Cortex of kidney (tissue), 1 donor: ENCODE measurements around the gene CFAP74.

Experiments used
- DNase-seq: peaks from one replicate; lab custom pipeline; 2025; lab: John Stamatoyannopoulos, UW

CFAP74 gene, protein sequence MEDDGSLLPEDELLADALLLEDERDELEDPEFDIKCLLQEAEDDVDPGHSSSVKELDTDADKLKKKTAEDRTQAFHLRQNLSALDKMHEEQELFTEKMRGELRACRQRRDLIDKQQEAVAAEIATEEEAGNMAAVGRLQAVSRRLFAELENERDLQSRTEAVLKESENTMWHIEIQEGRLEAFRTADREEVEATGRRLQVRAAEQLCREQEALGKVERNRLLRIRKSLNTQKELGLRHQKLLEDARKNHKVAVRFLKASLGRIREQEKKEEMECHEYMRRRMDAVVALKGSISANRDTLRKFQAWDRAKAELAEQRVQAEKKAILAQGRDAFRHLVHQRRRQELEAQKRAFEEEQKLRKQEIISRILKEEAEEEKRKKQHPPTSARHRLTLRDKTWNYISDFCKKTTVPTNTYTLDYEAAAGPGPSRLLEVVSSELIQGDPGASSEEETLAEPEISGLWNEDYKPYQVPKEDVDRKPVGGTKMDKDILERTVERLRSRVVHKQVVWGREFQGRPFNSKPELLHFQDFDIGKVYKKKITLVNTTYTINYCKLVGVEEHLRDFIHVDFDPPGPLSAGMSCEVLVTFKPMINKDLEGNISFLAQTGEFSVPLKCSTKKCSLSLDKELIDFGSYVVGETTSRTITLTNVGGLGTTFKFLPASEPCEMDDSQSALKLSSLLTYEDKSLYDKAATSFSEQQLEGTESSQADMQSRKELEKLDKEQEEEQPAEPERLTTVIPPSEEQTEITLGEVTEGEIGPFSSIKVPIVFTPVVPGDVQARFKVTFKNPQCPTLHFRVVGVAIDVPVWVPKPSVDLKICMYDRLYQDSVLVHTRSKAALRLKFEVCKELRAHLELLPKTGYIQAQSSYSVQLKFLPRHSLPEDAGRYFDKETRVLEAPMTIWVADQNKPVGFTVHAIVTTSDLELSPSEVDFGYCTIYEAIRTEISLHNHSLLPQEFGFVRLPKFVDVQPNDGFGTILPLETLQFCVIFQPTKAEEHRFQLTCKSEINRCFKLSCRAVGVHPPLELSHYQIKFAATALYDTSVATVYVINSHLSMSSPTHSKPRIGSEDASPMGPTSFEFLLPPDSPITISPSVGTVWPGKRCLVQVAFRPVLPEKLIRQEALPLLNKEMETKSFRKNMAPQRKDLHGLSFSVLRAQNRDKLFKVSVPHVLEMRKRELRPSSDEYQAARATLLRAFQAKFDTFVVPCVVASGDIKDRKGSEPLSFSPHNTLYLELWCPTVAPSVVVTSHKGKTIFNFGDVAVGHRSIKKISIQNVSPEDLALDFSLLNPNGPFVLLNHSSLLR (N-terminal part only)

DNA sequence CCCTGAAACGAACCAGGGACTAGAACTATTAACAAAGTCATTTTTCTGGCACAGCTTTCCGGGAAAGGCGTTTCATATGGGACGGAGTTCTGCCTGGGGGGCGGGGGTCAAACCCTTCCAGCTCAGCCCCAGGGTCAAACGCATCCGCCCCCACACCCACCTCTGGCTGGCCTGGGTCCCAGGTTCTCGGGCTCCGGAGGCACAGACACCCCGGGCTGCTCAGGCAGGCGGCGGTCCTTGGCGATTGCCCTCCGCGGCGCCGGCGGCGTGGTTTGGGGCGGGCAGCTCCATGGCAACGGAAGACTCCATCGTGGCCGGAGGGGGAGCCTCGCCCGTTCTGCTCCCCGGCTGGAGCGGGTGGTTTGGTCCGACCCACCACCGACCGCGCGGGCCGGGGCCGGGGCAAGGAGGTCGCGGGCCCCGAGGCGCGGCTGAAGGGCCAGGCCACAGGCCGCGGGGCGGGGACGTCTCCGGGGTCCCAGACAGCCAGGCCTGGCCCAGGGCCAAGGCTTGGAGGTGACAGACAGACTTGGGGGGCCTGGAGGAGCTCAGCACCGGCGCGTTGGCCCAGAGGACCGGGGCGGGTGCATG, at the start of gene CFAP74:
Gene CFAP74 (minus strand): TSS at position 246 of the 591 bp plus-strand sequence. CDS start 12,830 bp downstream, outside the sequence.
- DNase-seq = no peak

DNA sequence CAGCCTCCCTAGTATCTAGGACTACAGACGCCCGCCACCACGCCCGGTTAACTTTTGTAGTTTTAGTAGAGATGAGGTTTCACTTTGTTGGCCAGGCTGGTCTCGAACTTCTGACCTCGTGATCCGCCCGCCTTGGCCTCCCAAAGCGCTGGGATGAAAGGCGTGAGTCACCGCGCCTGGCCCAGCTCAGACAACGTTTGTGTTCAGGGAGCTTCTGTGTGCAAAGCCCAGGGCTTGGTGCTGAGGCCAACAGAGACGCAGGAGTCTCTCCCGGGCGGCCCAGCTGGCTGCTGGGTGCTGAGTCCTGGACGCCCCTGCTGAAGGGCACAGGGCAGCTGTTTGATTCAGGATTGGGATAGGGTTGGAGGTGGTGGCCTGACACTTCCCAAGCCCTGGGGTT, 49.6 kb upstream of the CFAP74 start:
- DNase-seq = no peak

DNA sequence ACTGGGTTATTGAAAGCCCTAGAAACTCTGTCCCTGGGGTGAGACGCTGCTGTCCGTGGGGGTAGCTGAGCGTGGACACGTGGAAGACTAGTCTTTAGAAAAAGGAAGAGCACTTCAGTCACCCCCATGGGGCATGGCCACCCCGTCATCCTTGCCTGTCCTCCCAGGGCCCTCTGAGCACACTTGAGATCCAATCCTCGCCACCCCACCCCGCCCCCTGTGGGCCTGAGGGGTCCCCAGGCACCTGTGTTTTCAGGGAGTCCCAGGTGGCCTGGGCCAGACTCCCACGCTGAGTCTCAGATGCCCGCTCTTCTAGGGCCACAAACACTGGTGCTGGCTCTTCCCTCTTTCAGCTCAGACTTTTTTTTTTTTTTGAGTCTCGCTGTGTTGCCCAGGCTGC, 49.2 kb upstream of the CFAP74 start:
- DNase-seq = no peak

DNA sequence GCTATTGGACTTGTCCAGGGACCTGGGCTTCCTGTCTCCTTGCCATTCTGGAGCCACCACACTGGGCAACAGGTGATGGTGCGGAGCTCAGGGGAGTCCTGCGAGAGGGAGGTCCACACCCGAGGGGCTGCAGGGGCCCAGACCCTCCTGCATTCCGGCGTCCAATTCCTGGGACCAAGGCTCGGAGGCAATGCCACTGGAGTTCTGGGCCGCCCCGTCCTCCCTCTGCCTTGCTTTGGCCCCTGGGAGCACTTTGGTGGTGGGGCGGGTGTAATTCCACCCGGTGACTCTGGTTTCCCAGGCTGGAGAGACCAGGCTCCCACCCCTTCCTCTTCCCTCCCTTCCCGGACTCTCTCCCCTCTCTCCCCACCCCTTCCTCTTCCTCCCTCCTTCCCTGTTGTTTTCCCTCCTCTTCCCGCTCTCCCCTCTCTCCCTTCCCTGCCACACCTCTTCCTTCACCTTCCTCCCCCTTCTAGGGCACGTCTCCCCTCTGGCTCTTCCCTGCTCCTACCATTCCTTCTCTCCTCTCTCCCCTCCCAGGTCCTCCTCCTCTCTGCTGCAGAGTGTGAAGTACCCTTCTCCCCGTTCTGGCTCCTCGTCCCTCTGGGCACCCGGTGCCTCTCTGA, 48.6 kb upstream of the CFAP74 start:
- DNase-seq = no peak

DNA sequence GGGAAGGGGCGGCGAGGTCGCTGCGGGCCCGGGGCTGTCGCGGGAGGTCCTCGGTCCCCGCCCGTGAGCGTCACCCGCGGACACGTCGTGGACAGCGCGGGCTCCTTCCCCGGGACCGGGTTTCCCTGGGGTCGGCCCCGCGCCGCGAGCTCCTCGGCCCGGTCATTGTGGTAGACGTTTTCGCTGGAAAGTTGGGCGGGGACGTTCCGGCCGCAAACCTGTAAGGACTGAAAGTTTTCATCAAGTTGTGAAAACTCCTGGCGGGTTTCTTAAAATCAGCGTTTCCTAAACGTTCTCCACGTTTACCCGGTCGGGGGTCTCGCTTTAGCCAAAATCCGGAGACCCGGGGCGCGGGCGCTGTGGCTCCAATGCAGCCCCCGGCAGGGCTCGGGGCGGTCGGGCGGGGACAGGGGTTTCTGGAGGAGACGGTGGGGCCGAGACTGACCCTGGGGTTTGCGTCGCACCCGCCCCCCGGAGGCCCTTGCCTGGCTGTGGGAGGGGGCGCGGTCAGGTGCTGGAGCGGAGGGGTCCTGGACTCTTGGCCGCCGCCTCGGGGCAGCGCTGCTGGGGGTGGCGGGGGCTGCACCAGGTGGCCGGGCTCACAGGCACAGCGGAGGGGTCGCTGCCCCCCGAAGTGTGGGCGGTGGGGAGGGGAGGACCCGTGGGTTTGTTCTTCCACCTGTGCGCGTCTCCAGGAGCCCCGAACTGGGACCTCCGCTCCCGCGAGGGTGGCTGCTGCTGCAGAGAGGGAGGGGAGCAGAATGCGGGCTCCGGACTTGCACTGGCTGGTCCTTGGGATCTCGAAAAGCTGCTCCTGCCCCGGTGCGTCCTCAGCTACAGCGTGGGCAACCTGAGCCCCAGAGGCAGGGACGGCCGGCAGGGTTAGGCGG, 47.5 kb upstream of the CFAP74 start:
- DNase-seq = no peak

DNA sequence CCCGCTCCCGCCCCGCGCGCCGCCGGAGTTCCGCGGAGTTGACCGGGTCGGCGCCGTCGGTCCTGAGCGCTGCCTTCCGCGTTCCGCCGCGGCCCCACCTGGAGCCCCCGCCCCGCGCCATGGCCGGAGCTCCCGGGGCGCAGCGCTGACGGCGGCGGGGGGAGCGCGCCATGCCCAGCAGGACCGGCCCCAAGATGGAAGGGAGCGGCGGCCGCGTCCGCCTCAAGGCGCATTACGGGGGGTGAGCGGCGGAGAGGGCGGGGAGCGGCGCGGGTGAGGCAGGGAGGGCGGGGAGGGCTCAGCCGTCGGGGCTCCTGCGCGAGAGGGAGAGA, 46.8 kb upstream of the CFAP74 start:
- DNase-seq = no peak

DNA sequence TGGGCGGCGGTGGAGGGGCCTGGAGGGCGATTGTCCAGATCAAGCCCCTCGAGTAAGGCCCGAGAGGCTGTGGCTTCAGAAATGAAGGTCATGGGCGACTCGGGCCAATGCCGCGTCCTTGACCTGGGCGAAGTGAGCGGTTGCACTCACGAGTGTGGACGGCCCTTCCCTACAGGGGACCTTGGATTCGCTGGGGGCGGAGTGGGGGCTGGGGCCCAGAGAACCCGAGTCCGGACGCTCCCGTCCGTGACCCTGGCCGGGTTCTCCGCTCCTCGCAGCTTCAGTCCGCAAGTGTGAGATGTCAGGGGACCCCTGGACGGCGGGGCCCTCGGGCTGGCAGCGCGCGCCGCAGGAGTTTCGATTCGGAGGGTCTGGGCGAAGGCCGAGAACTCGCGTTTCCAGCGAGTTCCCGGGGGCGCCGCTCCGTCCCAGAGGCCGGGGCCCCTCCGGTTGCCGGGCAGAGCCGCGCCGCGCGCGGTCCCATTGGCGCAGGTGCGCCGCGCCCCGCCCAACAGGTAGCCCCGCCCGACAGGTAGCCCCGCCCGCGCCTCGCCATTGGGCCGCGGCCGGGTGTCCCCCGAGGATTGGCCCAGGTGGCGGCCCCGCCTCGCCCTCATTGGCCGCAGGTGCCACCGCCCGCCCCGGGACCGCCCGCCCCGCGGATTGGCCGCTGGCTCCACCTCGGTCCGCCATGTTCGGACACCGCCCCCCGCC, 46.3 kb upstream of the CFAP74 start, which contains the start of gene PRKCZ:
Gene PRKCZ (plus strand): TSS at position 694 of the 714 bp plus-strand sequence. CDS start 220 bp downstream, outside the sequence.
- DNase-seq = peak; percentile 71

DNA sequence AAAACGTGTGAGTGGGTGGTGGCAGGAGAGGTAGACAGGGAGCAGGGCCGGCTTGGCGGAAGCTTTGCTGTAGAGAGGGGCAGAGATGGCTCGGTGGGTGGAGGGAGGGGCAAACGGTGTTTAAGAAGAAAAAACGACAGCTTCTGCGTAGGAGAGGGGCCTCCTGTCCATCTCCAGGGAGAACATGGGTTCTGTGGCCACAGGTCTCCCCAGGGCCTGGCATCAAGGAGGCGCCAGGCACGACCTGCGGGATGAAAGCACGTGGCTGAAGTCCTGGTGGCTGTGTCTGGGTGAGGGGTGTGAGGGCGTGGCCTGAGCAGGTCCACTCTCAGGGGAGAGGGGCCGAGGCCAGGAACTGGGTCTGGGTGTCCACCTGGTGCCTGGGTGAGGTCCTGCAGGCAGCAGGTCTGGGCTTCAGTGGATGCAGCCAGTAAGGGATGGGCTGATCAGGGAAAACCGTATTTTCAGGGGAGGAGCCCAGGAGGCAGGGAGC, 45.7 kb upstream of the CFAP74 start:
- DNase-seq = no peak

DNA sequence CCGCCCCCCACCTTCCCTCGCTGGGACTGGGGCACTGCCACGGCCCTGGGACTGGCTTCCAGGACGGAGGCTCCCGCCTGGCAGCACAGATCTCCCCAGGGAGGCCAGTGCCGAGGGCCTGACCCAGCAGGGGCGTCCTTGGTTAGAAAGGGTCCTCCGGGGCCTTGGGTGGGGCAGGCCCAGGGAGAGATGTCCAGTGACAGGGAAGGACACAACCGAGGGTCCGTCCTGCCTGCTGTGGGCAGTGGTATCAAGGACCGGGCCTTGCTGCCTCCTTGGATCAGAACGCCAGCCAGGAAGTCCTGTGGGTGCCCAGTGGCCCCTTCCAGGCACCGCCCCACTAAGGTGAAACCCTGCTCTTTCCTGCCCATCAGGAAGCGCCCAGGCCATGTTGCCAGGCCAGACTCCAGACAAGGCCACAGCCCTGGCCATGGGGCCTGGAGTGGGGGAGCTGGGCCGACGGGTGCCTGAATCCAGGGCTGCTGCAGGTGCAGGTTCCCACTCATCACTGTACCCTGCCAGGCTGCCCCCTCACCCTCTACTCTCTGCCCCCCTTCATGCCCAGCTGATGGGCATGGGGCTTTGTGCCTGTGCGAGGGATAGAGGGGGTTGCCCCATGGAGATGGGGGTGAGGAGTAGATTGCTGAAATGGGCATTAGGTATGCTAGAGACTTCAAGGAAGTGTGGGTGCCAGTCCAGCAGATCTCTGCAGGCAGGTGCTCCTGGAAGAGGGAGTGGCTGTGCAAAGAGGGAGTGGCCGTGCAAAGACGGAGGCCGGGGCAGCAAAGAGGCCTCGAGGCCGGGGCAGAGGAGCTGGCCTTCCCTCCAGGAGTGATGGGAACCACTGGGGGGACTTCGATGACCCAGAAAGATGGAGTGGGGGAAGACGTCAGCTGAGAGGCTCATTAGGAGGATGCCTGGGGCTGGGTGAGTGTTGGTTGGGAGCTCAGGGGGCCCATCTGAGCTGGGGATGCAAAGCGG, 44.5 kb upstream of the CFAP74 start:
- DNase-seq = no peak

DNA sequence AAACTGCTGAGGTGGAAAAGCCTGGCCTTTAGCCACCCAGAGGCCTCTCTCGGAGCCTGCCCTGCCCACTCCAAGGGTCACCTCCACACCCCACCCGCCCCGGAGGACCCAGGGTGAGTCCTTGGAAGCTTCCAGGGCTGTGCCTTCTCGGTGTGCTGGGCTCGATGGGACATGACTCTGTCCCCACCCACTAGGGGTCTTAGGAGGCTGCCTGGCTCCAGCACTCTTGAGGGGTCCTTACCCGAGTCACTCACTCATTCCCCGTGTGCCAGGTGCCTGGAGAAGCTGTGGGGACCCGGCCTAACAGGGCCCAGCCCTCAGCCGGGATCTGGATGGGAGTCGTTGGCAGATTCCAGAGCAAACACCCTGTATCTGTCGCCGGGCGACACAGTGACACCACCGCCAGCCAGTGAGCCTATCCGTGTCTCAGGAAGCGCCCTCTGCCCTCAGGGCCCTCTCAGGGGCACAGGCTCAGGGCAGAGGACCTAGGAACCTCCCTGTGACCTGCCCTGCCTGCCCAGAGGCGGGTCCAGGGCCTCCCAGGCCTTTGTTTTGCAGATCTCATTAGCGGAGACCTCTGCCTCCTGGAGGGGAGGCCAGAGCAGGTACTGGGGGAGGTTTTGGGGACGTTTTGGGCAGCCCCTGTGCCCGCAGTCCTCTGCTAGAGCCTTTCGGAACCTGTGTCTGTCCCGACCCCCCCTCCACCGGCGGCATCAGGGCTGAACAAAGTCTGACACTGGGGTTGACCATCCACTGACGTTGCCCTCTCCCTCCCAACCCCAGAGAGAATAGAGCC, 43.6 kb upstream of the CFAP74 start:
- no peak for DNase-seq

DNA sequence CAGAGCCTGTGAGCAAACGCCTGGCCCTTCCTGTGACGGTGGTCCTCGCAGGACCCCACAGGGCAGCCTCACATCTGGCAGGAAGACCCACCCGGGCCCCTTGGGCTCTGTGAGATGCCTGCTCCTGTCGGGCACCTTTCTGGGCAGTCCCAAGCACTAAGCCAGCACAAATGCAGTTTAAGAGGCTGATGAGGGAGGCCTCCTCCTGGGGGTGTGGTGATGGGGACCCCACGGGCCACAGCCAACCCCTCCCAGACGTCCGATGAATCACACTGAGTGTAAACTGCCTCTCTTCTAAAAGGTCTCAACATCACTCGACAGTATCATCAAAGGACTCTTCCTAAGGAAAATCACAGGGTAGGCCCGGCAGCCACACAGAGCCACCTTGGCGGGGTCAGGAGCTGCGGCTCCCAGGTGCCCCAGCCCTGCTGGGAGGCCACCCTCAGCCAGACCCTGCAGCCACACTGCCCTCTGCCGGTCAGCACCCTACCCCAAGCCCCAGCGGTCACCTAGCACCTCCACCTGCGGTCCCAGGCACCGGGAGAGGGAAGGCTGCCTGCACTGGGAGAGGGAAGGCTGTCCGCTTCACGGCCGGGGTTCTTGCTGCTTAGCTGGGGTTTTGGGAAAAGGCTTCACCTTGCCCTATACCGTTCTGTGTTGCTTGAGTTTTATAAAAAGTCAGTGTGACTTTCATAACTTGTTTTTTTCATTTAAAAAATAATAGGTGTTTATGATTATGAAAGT, 42.8 kb upstream of the CFAP74 start:
- no peak for DNase-seq

DNA sequence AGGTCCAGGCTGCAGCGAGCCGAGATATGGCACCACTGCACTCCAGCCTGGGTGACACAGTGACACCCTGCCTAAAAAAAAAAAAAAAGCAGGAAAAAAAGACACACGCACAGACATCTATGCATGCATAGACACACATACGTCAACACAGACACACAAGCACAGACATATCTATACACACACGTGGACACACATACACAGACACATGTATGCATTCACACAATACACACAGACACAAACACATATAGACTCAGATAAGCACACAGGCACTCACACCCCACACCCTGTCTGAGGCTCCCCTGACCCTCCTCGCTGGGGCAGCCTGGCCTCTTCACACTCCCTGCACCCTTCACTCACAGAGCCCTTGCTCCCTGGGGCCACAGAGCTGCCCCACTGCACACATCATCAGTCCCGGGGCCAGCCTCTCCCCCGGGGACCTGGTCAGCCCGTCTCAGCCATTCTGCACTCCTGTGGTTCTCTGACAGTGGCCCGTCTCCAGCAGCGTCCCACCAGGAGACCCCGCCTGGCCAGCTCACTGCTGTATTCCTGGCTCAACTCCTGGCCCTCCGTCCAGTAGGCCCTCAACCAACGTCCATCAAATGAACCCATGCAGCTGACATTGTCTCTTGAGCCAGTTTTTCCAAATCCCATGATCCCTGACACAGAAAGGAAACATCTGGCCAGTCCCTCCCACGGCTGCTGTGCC, 42.0 kb upstream of the CFAP74 start:
- DNase-seq = no peak

DNA sequence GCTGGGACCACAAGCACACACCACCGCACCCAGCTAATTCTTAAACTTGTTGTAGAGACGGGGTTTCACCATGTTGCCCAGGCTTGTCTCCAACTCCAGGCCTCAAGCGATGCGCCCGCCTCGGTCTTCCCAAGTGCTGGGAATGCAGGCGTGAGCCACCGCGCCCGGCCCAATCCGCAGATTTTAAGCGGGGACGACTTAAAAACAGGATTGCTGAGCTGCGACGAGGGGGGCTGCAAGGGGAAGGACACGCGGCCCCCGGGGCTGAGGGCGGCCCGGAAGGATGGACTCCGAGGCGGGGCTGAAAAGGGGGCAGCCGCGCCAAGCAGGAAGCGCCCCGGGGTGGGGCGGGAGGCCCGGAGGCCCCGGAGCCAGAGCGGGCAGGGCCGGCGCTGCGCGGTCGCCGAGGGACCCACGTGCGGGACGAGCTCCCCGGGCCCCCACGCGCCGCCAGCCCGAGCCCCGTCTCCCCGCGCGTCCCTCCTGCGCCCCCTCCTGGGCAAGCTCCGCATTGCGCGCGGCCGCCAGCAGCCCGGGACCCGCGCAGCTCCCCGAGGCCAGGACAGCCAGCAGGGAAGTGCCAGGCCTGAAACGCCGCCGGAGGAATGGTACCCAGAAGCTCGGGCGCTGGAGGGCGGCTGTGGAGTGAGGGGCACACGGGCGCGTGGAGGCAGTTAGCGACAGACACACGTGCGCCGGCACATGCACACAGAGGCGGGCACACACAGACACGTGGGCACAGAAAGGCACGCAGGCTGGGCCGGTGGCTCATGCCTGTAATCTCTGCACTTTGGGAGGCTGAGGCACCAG, 41.1 kb upstream of the CFAP74 start:
- DNase-seq = no peak

DNA sequence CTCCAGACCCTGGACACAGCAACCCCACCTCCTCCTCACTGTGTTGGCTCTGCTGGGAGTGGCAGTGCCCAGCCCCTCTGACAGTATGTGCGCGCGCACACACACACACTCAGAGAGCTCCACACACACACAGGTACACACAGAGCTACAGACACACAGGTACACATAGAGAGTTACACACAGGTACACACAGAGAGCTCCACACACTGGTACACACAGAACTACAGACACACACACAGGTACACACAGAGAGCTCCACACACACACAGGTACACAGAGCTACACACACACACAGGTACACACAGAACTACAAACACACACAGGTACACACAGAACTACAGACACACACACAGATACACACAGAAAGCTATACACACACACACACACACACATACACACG, 40.3 kb upstream of the CFAP74 start:
- no peak for DNase-seq
